Measurements from ENCODE around the gene BCAS3.

GRCh38 chr17:61323003-61323908 lies 645.6 kb downstream of the BCAS3 start:
- TF ChIP-seq CTCF (IDR thresholded peaks at IDR 0.05) (no peak), POLR2A (IDR thresholded peaks at IDR 0.05) (no peak)

Data from ovary (tissue), 3 donors.